Activated CD8-positive, alpha-beta T cell treated with anti-CD3 and anti-CD28 coated beads, Interleukin-2, amount 10 ng/mL, durations not matched to agents 7 days and 5 days (primary cell): ENCODE measurements around the gene ANTXR1. TPM values are rescaled to one million over a fixed set of nuclear protein-coding genes. Genes with fewer than 3 reads are reported as not detected.
A peak's percentile ranks its signal among the peaks of the same experiment; 100 is the strongest.

Source experiments
- ATAC-seq: fragments of 150-1000 bp; cut with Tn5 transposase; one replicate; pipeline ENCODE4 v1.10.0; 2021; ENCODE audit warnings: moderate library complexity
- CTCF ChIA-PET: fragments of 350-600 bp; sonication (Branson Sonifier 250); formaldehyde crosslinking; loops from one replicate; lab custom pipeline; 2021; ENCODE audit warnings: antibody characterized with exemption; lab: Charles Lee
- POLR2A ChIA-PET: fragments of 350-600 bp; sonication (Branson Sonifier 250); formaldehyde crosslinking; loops from one replicate; lab custom pipeline; 2021; ENCODE audit warnings: antibody characterized with exemption; lab: Charles Lee
- DNase-seq: peaks from one replicate; pipeline ENCODE4 v3.0.0-alpha.2; 2020
- H3K27ac Mint-ChIP-seq: one replicate; pipeline ENCODE4 v1.8.0; 2021; ENCODE audit warnings: mild to moderate bottlenecking, mixed read lengths
- H3K27me3 Mint-ChIP-seq: one replicate; pipeline ENCODE4 v1.8.0; 2021; ENCODE audit warnings: low read depth, mixed read lengths
- H3K36me3 Mint-ChIP-seq: one replicate; pipeline ENCODE4 v1.8.0; 2021; ENCODE audit warnings: low read depth, mixed read lengths
- H3K4me1 Mint-ChIP-seq: one replicate; pipeline ENCODE4 v1.8.0; 2021; ENCODE audit warnings: low read depth, mixed read lengths
- H3K4me3 Mint-ChIP-seq: one replicate; pipeline ENCODE4 v1.8.0; 2021; ENCODE audit warnings: mild to moderate bottlenecking, mixed read lengths
- H3K9me3 Mint-ChIP-seq: one replicate; pipeline ENCODE4 v1.8.0; 2022; ENCODE audit warnings: mixed read lengths; ENCODE audit not compliant: insufficient read depth
- total RNA-seq, 2 experiments: library from RNA; stranded (reverse); gene quantifications; one replicate each; pipeline ENCODE4 v1.2.3, GENCODE V29; 2021

The ANTXR1 gene
- total RNA-seq, 2 experiments from 2014 or later, result 0.05 TPM; not detected in 1

- Mint-ChIP-seq H3K4me1 (peaks cover 12% of the 10 kb centered on the region), H3K36me3 (no peaks in the 10 kb centered on the region), H3K9me3 (no peaks in the 10 kb centered on the region), H3K4me3 (no peak overlapping the region), H3K27ac (no peak overlapping the region), H3K27me3 (peaks cover 61% of the 10 kb centered on the region)
- POLR2A ChIA-PET, result no interaction called here
- CTCF ChIA-PET, result no interaction called here
- ATAC-seq (no peak), DNase-seq (no peak)
Measured at GRCh38 chr2:69010437-69011194, 2.4 kb upstream of the ANTXR1 start.

DNA sequence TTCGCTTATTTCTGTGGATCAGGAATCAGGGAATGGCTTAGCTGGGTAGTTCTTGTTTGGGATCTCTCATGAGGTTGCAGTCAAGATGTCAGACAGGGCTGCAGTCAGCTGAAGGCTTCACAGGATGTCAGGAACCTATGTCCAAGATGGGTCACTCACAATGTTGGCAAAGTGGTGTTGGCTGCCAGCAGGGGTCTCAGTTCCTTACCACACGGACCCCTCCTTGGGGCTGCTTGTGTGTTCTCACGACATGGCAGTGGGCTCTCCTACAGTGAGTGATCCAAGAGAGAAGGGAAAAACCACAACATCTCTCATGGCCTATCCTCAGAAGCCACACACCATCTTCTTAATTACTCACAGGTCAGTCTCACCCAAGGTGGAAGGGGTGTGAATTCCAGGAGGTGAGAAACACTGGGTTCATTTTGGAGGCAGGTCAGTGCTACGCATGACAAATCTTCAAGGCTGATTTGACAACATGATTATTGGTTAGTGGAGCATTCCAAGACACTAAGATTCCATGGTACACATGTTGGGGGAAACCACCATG, 1.3 kb upstream of the ANTXR1 start:
- H3K27ac Mint-ChIP-seq, result no peak overlapping the region
- H3K27me3 Mint-ChIP-seq, result peaks cover 57% of the 10 kb centered on the region
- peaks cover 12% of the 10 kb centered on the region for H3K4me1 Mint-ChIP-seq
- no peaks in the 10 kb centered on the region for H3K36me3 Mint-ChIP-seq
- CTCF ChIA-PET, result interaction anchor here (1.1 to 1.7 kb wide), 2 partner anchors 18 to 36 kb away, joined by 4 read pairs; no protein-coding TSS in a partner anchor
- no peak overlapping the region for H3K4me3 Mint-ChIP-seq
- POLR2A ChIA-PET, result no interaction called here
- DNase-seq, result no peak
- H3K9me3 Mint-ChIP-seq, result no peaks in the 10 kb centered on the region
- ATAC-seq, result no peak

GRCh38 chr2:69012310-69013141, 453 bp upstream of the ANTXR1 start:
- peak; percentile 48 for ATAC-seq
- POLR2A ChIA-PET, result no interaction called here
- H3K27me3 Mint-ChIP-seq, result peaks cover 64% of the 10 kb centered on the region

GRCh38 chr2:69013840-69014821, 1.2 kb downstream of the ANTXR1 start:
- Mint-ChIP-seq H3K9me3 (no peaks in the 10 kb centered on the region), H3K36me3 (no peaks in the 10 kb centered on the region), H3K4me1 (peaks cover 12% of the 10 kb centered on the region), H3K27ac (no peak overlapping the region), H3K4me3 (peak overlapping the region; percentile 58), H3K27me3 (peaks cover 68% of the 10 kb centered on the region)
- ChIA-PET CTCF (interaction anchor here (0.7 to 1.6 kb wide), 6 partner anchors 10 to 295 kb away, joined by 3 to 6 read pairs (median 4); no protein-coding TSS in a partner anchor), POLR2A (no interaction called here)
- ATAC-seq, result no peak
- no peak for DNase-seq

More at GRCh38 chr2:69012310-69013141, 453 bp upstream of the ANTXR1 start:
- peak overlapping the region; percentile 58 for H3K4me3 Mint-ChIP-seq
- CTCF ChIA-PET, result interaction anchor here (0.6 to 1.7 kb wide), 8 partner anchors 10 to 293 kb away, joined by 3 to 4 read pairs (median 4); no protein-coding TSS in a partner anchor
- H3K9me3 Mint-ChIP-seq, result no peaks in the 10 kb centered on the region
- H3K27ac Mint-ChIP-seq, result no peak overlapping the region
- no peaks in the 10 kb centered on the region for H3K36me3 Mint-ChIP-seq
- peaks cover 12% of the 10 kb centered on the region for H3K4me1 Mint-ChIP-seq
- DNase-seq, result peak; percentile 60

DNA sequence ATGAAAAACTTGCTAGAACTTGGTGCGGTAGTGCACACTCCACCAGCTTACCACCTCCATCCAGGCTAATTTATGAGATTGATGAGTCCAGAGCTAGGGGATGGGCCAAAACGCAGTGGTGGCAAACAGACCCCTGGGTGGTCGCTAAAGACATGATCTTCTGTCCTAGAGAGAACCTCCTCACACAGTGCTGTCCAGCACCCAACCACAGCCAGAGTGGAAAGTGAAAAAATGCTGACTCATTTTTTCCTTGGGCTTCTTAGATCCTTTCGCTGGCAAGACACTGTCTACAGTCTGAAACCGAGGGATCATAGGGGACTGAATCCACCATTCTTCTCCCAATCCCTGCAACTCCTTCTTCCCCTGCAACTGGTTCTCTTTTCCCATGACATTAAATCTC, 4.1 kb downstream of the ANTXR1 start:
- peaks cover 59% of the 10 kb centered on the region for H3K27me3 Mint-ChIP-seq
- peaks cover 12% of the 10 kb centered on the region for H3K4me1 Mint-ChIP-seq
- ChIA-PET POLR2A (no interaction called here), CTCF (interaction anchor here (1.3 kb wide), 1 partner anchor 74 kb away, joined by 4 read pairs; no protein-coding TSS in a partner anchor)
- H3K36me3 Mint-ChIP-seq, result no peaks in the 10 kb centered on the region
- H3K4me3 Mint-ChIP-seq, result no peak overlapping the region
- ATAC-seq (no peak), DNase-seq (no peak)
- no peaks in the 10 kb centered on the region for H3K9me3 Mint-ChIP-seq
- H3K27ac Mint-ChIP-seq, result no peak overlapping the region

DNA sequence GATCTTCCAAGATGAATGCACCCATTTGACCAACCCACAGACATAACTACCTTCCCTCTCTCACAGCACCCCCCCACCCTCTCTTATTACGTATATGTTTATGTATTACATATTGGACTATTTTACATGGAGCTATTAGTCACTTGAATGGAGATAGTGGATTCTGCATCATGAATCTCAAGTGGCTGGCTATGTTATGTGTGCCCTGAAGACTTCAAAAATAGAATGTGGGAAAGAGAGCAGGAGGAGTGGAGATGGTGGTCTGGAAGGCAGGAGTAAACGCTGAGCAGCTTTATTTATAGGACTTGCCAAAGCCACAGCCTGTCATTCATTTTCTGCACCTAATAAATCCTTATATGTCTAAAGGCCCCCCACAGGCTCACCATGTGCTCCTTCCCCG, 4.9 kb downstream of the ANTXR1 start:
- ATAC-seq (no peak), DNase-seq (no peak)
- CTCF ChIA-PET, result interaction anchor here (1.3 kb wide), 1 partner anchor 74 kb away, joined by 4 read pairs; no protein-coding TSS in a partner anchor
- Mint-ChIP-seq H3K27me3 (peaks cover 52% of the 10 kb centered on the region), H3K27ac (no peak overlapping the region), H3K36me3 (no peaks in the 10 kb centered on the region), H3K4me1 (peaks cover 7% of the 10 kb centered on the region), H3K4me3 (no peak overlapping the region), H3K9me3 (no peaks in the 10 kb centered on the region)
- POLR2A ChIA-PET, result no interaction called here

GRCh38 chr2:69018678-69019095, 5.7 kb downstream of the ANTXR1 start:
- no peaks in the 10 kb centered on the region for H3K9me3 Mint-ChIP-seq
- H3K4me3 Mint-ChIP-seq, result no peak overlapping the region
- H3K27ac Mint-ChIP-seq, result no peak overlapping the region
- H3K36me3 Mint-ChIP-seq, result no peaks in the 10 kb centered on the region
- no peak for DNase-seq
- peaks cover 5% of the 10 kb centered on the region for H3K4me1 Mint-ChIP-seq
- peaks cover 47% of the 10 kb centered on the region for H3K27me3 Mint-ChIP-seq
- no peak for ATAC-seq
- ChIA-PET POLR2A (no interaction called here), CTCF (no interaction called here)

GRCh38 chr2:69020496-69021426, 7.8 kb downstream of the ANTXR1 start:
- H3K27ac Mint-ChIP-seq, result no peak overlapping the region
- CTCF ChIA-PET, result interaction anchor here (4.2 kb wide), 1 partner anchor 286 kb away, joined by 20 read pairs; no protein-coding TSS in a partner anchor
- H3K27me3 Mint-ChIP-seq, result peaks cover 35% of the 10 kb centered on the region
- no peaks in the 10 kb centered on the region for H3K9me3 Mint-ChIP-seq
- no peak for DNase-seq
- POLR2A ChIA-PET, result no interaction called here
- no peaks in the 10 kb centered on the region for H3K4me1 Mint-ChIP-seq
- no peak overlapping the region for H3K4me3 Mint-ChIP-seq
- no peak for ATAC-seq
- no peaks in the 10 kb centered on the region for H3K36me3 Mint-ChIP-seq

DNA sequence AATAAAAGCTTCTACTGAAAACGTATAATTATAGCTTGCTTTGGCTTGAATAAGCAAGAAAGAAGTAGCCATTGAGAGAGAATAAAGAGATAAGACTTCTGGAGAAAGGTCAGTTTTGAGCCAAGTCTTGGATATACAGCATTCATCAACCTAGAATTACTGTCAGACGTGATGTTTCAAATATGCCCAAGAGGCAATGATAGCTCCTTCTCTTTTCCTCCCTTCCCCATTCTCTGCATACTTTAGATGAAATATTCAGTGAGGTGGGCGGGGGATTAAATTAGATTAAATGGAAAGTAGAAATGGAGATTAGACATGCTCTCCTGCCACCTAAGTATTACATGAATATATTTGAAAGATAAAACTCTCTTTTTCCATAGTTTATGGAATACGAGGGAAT, 8.7 kb downstream of the ANTXR1 start:
- Mint-ChIP-seq H3K9me3 (no peaks in the 10 kb centered on the region), H3K36me3 (no peaks in the 10 kb centered on the region), H3K4me1 (no peaks in the 10 kb centered on the region), H3K27me3 (peaks cover 32% of the 10 kb centered on the region), H3K4me3 (no peak overlapping the region), H3K27ac (no peak overlapping the region)
- ChIA-PET POLR2A (no interaction called here), CTCF (interaction anchor here (4.2 kb wide), 1 partner anchor 285 kb away, joined by 20 read pairs; no protein-coding TSS in a partner anchor)
- DNase-seq (no peak), ATAC-seq (no peak)

- DNase-seq (no peak), ATAC-seq (no peak)
- Mint-ChIP-seq H3K27me3 (peaks cover 29% of the 10 kb centered on the region), H3K36me3 (no peaks in the 10 kb centered on the region), H3K9me3 (no peaks in the 10 kb centered on the region), H3K27ac (no peak overlapping the region), H3K4me1 (no peaks in the 10 kb centered on the region), H3K4me3 (no peak overlapping the region)
- CTCF ChIA-PET, result interaction anchor here (4.2 kb wide), 1 partner anchor 284 kb away, joined by 20 read pairs; no protein-coding TSS in a partner anchor
- POLR2A ChIA-PET, result no interaction called here
Measured at GRCh38 chr2:69022548-69022947, 9.6 kb downstream of the ANTXR1 start.
